Measurements from ENCODE around the gene AADACL4. TPM values are rescaled to one million over a fixed set of nuclear protein-coding genes. Genes with fewer than 3 reads are reported as not detected.
A peak's percentile ranks its signal among the peaks of the same experiment; 100 is the strongest.

The AADACL4 gene
- total RNA-seq, 1 donor from 2014 or later: not detected

GRCh38 chr1:12615865-12616708 is 27.8 kb upstream of the AADACL4 start:
- peaks cover 41% of the 10 kb centered on the region for H4K20me1 ChIP-seq (ENCODE audit: insufficient read depth, low read length)
- peaks cover 27% of the 10 kb centered on the region for H3K4me1 Mint-ChIP-seq (ENCODE audit: low read depth, unreplicated experiment)
- no peaks in the 10 kb centered on the region for H3K36me3 Mint-ChIP-seq (ENCODE audit: low read depth, unreplicated experiment)
- peak overlapping the region; percentile 45 for H3K27ac ChIP-seq (ENCODE audit: low read depth, low read length)
- H3K79me2 ChIP-seq (ENCODE audit: insufficient read depth, low read length): peaks cover 61% of the 10 kb centered on the region
- TF ChIP-seq CTCF (IDR thresholded peaks at IDR 0.05; ENCODE audit: insufficient read depth, low read depth, low read length) (no peak), EZH2 (IDR thresholded peaks at IDR 0.05; ENCODE audit: insufficient read depth, low read length) (no peak)
- DNase-seq (ENCODE audit: low read depth) (no peak), FAIRE-seq (peak; percentile 23)
- H3K36me3 ChIP-seq (ENCODE audit: insufficient read depth, low read length): no peaks in the 10 kb centered on the region
- H3K9ac ChIP-seq (ENCODE audit: low read length): peak overlapping the region; percentile 87
- H3K27me3 ChIP-seq (ENCODE audit: insufficient read depth, low read length): no peaks in the 10 kb centered on the region
- peaks cover 2% of the 10 kb centered on the region for H3K9me3 Mint-ChIP-seq (ENCODE audit: unreplicated experiment)
- no peak overlapping the region for H2AFZ ChIP-seq (ENCODE audit: low read depth, low read length)
- no peaks in the 10 kb centered on the region for H3K9me3 ChIP-seq (ENCODE audit: insufficient read depth, low read depth, low read length)
- peaks cover 18% of the 10 kb centered on the region for H3K27me3 Mint-ChIP-seq (ENCODE audit: low read depth, unreplicated experiment)
- peak overlapping the region; percentile 74 for H3K4me3 ChIP-seq (ENCODE audit: insufficient read depth, low read depth, low read length)
- peak overlapping the region; percentile 80 for H3K4me3 Mint-ChIP-seq (ENCODE audit: unreplicated experiment)
- peaks cover 36% of the 10 kb centered on the region for H3K4me1 ChIP-seq (ENCODE audit: insufficient read depth, low read length)
- H3K27ac Mint-ChIP-seq (ENCODE audit: unreplicated experiment): peak overlapping the region; percentile 37
- H3K4me2 ChIP-seq (ENCODE audit: low read length): peak overlapping the region; percentile 95

GRCh38 chr1:12616709-12617373 is 27.0 kb upstream of the AADACL4 start:
- Histone ChIP-seq H4K20me1 (ENCODE audit: insufficient read depth, low read length) (peaks cover 33% of the 10 kb centered on the region), H3K9me3 (ENCODE audit: insufficient read depth, low read depth, low read length) (no peaks in the 10 kb centered on the region), H3K9ac (ENCODE audit: low read length) (peak overlapping the region; percentile 87), H2AFZ (ENCODE audit: low read depth, low read length) (no peak overlapping the region), H3K27me3 (ENCODE audit: insufficient read depth, low read length) (peaks cover 2% of the 10 kb centered on the region), H3K4me2 (ENCODE audit: low read length) (peak overlapping the region; percentile 95), H3K4me1 (ENCODE audit: insufficient read depth, low read length) (peaks cover 39% of the 10 kb centered on the region), H3K79me2 (ENCODE audit: insufficient read depth, low read length) (peaks cover 55% of the 10 kb centered on the region), H3K27ac (ENCODE audit: low read depth, low read length) (peak overlapping the region; percentile 51), H3K4me3 (ENCODE audit: insufficient read depth, low read depth, low read length) (peak overlapping the region; percentile 74), H3K36me3 (ENCODE audit: insufficient read depth, low read length) (no peaks in the 10 kb centered on the region)
- DNase-seq (ENCODE audit: low read depth) (no peak), FAIRE-seq (no peak)
- H3K27ac Mint-ChIP-seq (ENCODE audit: unreplicated experiment): peak overlapping the region; percentile 72
- no peaks in the 10 kb centered on the region for H3K36me3 Mint-ChIP-seq (ENCODE audit: low read depth, unreplicated experiment)
- peak overlapping the region; percentile 95 for H3K4me3 Mint-ChIP-seq (ENCODE audit: unreplicated experiment)
- peaks cover 2% of the 10 kb centered on the region for H3K9me3 Mint-ChIP-seq (ENCODE audit: unreplicated experiment)
- TF ChIP-seq EZH2 (IDR thresholded peaks at IDR 0.05; ENCODE audit: insufficient read depth, low read length): no peak
- no peak for TF ChIP-seq CTCF (IDR thresholded peaks at IDR 0.05; ENCODE audit: insufficient read depth, low read depth, low read length)
- H3K4me1 Mint-ChIP-seq (ENCODE audit: low read depth, unreplicated experiment): peaks cover 27% of the 10 kb centered on the region
- H3K27me3 Mint-ChIP-seq (ENCODE audit: low read depth, unreplicated experiment): peaks cover 15% of the 10 kb centered on the region
